ENCODE data around the gene SMPDL3B.

SMPDL3B gene

GRCh38 chr1:27934818-27935549 is at the start of gene SMPDL3B:
TSS of gene SMPDL3B (plus strand) at chr1:27935000. CDS start at chr1:27935184, 184 bp downstream.
- peak within 1 kb of the TSS; percentile 78 for H3K27ac ChIP-seq
- TF ChIP-seq CTCF (conservative IDR thresholded peaks at IDR 0.05), result peak; percentile 59

GRCh38 chr1:27885114-27885528 is 49.7 kb upstream of the SMPDL3B start:
- TF ChIP-seq CTCF (conservative IDR thresholded peaks at IDR 0.05), result no peak
- H3K27ac ChIP-seq, result no peak overlapping the region

GRCh38 chr1:27885621-27886352 is 49.0 kb upstream of the SMPDL3B start:
- H3K27ac ChIP-seq, result no peak overlapping the region

GRCh38 chr1:27886353-27886679 is 48.5 kb upstream of the SMPDL3B start:
- H3K27ac ChIP-seq, result no peak overlapping the region
- no peak for TF ChIP-seq CTCF (conservative IDR thresholded peaks at IDR 0.05)

More at GRCh38 chr1:27885621-27886352, 49.0 kb upstream of the SMPDL3B start:
- TF ChIP-seq CTCF (conservative IDR thresholded peaks at IDR 0.05), result no peak

GRCh38 chr1:27886744-27887143 is 48.1 kb upstream of the SMPDL3B start:
- TF ChIP-seq CTCF (conservative IDR thresholded peaks at IDR 0.05), result no peak

GRCh38 chr1:27887215-27888021 is 47.4 kb upstream of the SMPDL3B start:
- H3K27ac ChIP-seq, result no peak overlapping the region
- no peak for TF ChIP-seq CTCF (conservative IDR thresholded peaks at IDR 0.05)

More at GRCh38 chr1:27886744-27887143, 48.1 kb upstream of the SMPDL3B start:
- H3K27ac ChIP-seq, result no peak overlapping the region

GRCh38 chr1:27889506-27889905 is 45.3 kb upstream of the SMPDL3B start:
- no peak overlapping the region for H3K27ac ChIP-seq
- no peak for TF ChIP-seq CTCF (conservative IDR thresholded peaks at IDR 0.05)

Measured in VCaP (cell line).